ENCODE results near the gene EIF3M.

EIF3M gene

DNA sequence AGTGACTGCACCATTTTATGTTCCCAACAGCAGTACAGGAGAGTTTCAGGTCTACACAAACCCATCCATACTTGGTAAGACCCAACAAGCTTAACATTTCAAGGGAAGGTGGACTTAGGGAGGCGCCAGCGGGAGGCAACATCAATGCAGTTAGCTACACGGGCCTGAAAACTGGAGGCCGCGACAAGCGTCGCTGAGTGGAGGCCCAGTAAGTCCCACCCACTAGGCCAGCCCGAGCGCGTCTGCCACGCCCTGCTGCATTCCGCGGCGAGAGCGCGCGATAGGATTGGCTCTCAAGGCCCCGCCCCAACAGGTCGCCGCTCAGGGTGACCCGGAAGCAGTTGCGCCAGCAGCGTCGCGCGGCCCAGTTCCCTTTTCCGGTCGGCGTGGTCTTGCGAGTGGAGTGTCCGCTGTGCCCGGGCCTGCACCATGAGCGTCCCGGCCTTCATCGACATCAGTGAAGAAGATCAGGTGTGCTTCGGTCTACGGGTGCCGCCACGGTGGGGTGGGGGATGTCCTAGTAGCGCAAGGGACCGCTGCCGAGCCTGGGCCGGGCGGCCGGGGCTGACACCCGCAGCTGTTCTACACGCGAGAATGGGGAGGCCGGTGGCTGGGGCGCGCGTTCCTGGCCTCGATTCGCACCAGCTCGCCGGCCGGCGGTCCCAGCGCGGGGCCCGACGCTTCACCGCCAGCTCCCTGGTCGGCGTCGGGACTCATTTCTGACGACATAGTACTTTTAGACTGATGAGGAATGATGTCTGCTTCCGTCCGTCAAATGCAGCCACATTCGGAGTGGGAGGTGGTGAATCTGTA, at the start of gene EIF3M:
Gene EIF3M, plus strand, starts transcription at position 373 of the 813 bp plus-strand sequence. Its CDS starts 57 bp downstream, at position 430.
- peak; percentile 95 for DNase-seq (ENCODE audit: low spot score)

DNA sequence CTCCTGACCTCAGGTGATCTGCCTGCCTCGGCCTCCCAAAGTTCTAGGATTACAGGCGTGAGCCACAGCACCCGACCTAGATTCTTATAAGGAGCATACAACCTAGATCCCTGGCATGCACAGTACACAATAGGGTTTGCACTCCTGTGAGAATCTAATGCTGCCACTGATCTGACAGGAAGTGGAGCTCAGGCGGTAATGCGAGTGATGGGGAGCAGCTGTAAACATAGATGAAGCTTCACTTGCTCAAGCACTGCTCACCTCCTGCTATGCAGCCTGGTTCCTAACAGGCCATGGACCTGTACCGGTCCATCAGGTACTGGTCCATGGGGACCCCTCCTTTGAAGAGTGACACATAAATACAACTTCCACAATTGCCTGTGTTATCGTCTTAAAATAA, 44.8 kb upstream of the EIF3M start:
- DNase-seq (ENCODE audit: low spot score): no peak

DNA sequence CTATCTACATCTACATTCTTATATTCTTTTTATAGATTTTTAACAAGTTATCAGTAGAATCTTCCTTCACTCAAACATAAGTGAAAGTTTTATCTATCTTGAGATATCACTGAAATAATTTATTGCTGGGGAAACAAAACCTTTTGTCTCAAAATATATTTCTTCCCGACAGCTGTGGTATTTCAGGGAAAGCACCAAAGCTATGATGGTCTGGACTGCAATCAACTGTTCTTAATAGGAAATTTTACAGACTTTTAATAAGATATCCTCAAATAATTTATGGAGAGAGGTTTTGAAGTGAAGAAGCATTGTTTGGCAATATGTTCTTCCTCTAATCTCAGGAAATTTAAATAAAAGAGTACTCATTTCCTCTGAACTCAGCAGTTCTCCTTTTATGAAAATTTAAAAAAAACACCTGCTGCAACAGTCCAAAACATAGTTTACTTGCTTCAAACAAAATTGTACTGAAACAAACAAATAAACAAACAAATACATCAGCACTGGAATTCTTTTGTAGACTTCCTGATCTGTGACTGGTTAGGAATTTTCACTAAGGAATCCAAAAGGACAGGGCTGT, 33.9 kb upstream of the EIF3M start:
- DNase-seq (ENCODE audit: low spot score): no peak

DNA sequence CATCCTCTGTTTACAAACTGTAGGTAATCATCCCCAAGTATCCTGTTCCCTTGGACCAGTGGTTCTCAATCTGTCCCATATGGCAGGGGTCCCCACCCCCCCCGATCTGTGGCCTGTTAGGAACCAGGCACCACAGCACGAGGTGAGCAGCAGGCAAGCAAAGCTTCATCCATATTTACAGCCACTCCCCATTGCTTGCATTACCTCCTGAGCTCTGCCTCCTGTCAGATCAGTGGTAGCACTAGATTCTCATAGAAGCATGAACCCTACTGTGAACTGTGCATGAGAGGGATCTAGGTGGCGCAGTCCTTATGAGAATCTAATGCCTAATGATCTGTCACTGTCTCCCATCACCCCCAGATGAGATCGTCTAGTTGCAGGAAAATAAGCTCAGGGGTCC, 33.4 kb upstream of the EIF3M start:
- DNase-seq (ENCODE audit: low spot score): no peak

DNA sequence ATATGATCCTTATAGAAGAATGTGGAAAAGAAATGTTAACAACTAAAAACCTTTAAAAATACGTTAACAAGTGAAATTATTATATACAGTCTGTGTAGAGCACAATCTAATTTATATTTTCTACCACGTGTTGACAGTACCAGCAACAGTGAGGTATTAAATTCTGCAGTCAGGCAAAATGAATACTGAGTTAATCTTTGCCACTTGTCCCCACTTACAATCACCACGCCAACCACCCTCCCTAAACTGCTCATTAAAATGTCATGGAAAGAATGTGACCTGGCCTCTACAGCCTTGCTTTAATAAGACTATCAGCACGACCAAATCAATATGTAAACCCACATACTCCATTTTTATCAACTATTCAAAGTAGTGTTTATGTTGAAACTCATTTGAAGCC, 28.5 kb upstream of the EIF3M start:
- DNase-seq (ENCODE audit: low spot score): no peak

- no peak for DNase-seq (ENCODE audit: low spot score)
Observed at GRCh38 chr11:32555895-32556294, 27.7 kb upstream of the EIF3M start.

GRCh38 chr11:32561835-32562234, 21.8 kb upstream of the EIF3M start:
- DNase-seq (ENCODE audit: low spot score): no peak

GRCh38 chr11:32562839-32563599, 20.6 kb upstream of the EIF3M start:
- no peak for DNase-seq (ENCODE audit: low spot score)

DNA sequence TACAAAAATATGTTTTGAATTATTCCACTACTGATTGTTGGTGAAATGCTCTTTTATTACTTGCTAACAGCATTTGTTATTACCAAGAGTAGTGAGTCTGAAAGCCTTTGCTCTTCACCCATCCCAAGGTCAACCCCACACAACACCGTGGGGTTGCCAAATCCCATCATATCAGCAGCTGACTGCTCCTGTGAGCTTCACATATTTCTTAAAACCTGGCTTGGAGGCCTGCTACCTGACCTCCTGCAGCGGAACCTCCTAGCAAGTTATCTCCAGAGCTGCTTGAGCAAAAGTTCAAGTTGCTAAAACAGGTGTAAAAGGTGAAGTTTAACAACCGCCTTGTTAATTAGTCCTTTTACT, 20.1 kb upstream of the EIF3M start:
- DNase-seq (ENCODE audit: low spot score): no peak

GRCh38 chr11:32566517-32566916, 17.1 kb upstream of the EIF3M start:
- no peak for DNase-seq (ENCODE audit: low spot score)

DNA sequence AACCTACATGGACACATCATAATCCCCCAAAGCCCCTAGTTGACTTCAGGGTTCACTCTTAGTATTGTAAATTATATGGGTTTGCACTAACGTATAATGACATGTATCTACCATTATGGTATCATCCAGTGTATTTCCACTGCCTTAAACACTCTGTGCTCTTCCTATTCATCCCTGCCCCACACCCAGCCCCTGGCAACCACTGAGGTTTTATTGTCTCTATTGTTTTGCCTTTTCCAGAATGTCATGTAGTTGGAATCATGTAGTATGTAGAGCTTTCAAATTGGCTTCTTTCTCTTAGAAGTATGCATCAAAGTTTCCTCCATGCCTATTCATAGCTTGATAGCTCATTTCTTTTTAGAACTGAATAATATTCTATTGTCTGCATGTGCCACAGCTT, 16.5 kb upstream of the EIF3M start:
- no peak for DNase-seq (ENCODE audit: low spot score)

DNA sequence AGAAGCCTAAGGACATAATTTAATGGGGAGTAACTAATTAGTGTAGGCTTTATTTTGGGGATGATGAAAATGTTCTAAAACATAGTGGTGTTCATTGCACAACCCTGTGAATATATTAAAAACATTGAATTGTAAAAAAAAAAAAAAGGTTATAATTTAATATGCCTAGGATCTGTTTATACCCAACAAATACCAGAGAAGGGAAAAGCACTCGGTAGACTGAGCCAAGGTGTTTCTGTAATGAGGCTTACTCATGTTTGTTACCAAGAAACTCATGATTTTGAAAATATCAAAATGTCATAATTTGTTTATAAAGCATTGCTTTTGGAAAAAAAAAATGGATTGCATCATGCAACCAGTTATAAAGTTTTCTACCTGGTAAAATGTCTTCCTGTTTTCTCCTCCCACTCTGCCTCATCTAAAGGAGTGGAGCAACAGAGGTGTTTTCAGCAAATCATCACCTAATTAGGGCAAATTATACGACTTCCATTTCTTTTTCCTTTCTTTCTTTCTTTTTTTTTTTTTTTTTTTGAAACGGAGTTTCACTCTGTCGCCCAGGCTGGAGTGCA, 14.2 kb upstream of the EIF3M start:
- no peak for DNase-seq (ENCODE audit: low spot score)

DNA sequence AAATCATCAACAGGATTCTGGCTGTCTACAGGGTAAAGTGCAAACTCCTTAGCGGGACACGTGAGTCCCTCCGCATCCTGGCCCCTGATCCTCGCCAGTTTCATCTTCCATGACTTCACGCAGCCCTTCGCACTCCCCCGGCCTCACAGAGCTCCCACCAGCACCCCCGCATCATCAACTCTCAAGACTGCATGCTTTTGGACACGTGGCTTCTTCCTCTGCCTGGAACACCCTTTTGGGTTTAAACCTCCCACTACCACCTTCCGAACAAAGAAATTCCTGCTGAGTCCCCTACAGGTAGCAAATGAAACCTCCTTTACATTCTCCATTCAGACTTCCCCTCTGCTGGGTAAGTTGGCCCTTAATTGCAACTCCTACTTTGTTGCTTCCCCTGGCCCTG, 12.6 kb upstream of the EIF3M start:
- peak; percentile 36 for DNase-seq (ENCODE audit: low spot score)

DNA sequence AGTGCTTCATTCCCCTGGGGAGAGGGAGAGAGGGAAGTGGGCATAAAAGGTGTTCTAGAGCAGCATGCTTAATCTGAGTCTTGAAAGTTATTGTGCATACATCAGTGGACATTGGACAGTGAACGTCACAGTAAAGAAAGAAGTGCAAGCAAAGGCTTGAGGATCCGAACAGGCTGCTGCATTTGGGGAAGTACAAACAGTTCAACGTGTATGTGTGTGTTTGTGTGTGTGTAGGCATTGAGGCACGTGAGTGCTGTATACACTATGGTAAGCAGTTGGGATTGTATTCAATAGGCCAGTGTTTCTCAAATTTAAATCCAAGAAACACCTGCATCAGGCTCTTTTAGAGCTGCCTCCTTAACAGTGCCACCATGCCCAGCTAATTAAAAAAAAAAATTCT, 10.4 kb upstream of the EIF3M start:
- DNase-seq (ENCODE audit: low spot score): no peak

DNA sequence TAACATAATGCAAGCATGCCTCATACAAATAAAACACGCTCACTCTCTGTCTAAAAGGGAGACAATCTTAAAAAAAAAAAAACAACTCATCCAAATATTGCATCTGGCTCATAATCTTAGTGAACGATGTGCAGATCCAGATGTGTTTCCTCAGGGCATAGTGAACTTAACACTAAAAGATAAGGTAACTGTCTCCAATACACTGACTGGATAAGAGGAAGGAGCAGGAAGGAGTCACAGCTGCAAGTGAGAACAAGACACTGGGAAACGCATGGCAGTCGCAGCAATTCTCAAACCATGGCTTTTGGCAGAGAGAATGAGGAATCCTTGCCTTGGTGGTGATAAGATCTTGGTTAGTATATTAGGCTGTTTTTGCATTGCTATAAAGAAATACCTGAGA, 9.2 kb upstream of the EIF3M start:
- no peak for DNase-seq (ENCODE audit: low spot score)

DNA sequence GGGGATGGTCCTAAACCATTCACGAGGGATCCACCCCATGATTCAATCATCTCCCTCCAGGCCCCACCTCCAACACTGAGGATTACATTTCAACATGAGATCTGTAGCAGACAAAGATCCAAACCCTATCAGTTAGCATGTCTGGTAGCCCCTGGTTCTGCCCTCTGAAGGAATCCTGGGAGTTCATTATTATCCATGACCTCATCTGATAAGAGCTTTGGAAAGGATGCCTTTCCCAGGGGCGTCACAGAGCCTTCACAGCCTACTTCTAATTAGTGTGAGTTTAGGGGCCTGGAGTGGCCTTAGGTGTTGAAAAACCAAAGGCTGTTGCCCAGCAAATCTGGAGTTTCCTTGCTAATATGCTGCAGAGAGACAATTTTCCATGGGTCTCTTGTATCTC, 8.6 kb upstream of the EIF3M start:
- DNase-seq (ENCODE audit: low spot score): no peak

GRCh38 chr11:32576456-32576855, 7.2 kb upstream of the EIF3M start:
- no peak for DNase-seq (ENCODE audit: low spot score)

GRCh38 chr11:32580967-32581366, 2.7 kb upstream of the EIF3M start:
- no peak for DNase-seq (ENCODE audit: low spot score)

GRCh38 chr11:32581556-32581955, 2.1 kb upstream of the EIF3M start:
- no peak for DNase-seq (ENCODE audit: low spot score)

- DNase-seq (ENCODE audit: low spot score): peak; percentile 15
Observed at GRCh38 chr11:32584921-32585320, 1.3 kb downstream of the EIF3M start.

- DNase-seq (ENCODE audit: low spot score): peak; percentile 8
Observed at GRCh38 chr11:32586576-32587190, 3.1 kb downstream of the EIF3M start.

- DNase-seq (ENCODE audit: low spot score): no peak
Observed at GRCh38 chr11:32594272-32594671, 10.6 kb downstream of the EIF3M start.

All from iPS-NIHi11 (cell line).